Body of pancreas (tissue), 4 donors: Measurements from ENCODE around the gene DDX5.

Experiments
- CTCF ChIP-seq, 7 experiments: fragments of 450-650 bp in 4 of 7; fragments of 200-600 bp in 3 of 7; sonication (generic) in 3 of 7; IDR thresholded peaks; one replicate each; pipeline ENCODE4 v1.5.1; 2016 to 2019; ENCODE audit warnings: antibody characterized with exemption in 7 of 7
- POLR2A ChIP-seq, 3 donors: fragments of 450-650 bp; IDR thresholded peaks; one replicate each; pipeline ENCODE4 v1.6.1; 2016; ENCODE audit warnings: antibody characterized with exemption in 3 of 3, mild to moderate bottlenecking in 2 of 3

- TF ChIP-seq CTCF (IDR thresholded peaks at IDR 0.05) (no peak), POLR2A (IDR thresholded peaks at IDR 0.05) (no peak)
These were observed 31.4 kb upstream of the DDX5 start for GRCh38 chr17:64537488-64537887.
